Esophagus mucosa (tissue), 1 donor: ENCODE measurements around the gene C2CD4D. TPM values are rescaled to one million over a fixed set of nuclear protein-coding genes. Genes with fewer than 3 reads are reported as not detected.

Source experiments
- ATAC-seq: fragments of 200-7000 bp; cut with Tn5 transposase; one replicate; pipeline ENCODE4 v1.9.1; 2020
- total RNA-seq: library from RNA; stranded (reverse); gene quantifications from one replicate; pipeline ENCODE4 v1.2.4, GENCODE V29; 2023
- donor health status: DM: yes; HTN: yes; CAD: no.

Gene C2CD4D
- total RNA-seq, 1 donor from 2014 or later, result 0.24 TPM

DNA sequence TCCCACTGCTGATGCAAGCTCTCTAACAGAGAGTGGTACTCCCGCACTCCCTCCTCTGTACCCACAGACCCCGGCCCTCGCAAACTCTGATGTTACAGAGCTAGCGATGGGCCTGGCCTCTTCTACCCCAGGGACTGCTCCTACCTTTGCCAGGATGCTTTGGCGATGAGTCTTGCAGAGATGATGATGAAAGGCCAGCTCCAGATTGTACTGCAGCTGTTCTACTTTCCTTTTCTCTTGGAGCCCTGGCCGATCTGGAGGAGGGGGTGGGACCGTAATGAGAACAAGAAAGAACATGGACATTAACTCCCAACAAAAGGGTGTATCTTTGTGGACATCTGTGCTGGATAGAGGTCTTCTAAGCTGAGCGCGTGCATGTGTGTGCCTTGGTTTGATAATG lies 28.4 kb downstream of the C2CD4D start:
- no peak for ATAC-seq

DNA sequence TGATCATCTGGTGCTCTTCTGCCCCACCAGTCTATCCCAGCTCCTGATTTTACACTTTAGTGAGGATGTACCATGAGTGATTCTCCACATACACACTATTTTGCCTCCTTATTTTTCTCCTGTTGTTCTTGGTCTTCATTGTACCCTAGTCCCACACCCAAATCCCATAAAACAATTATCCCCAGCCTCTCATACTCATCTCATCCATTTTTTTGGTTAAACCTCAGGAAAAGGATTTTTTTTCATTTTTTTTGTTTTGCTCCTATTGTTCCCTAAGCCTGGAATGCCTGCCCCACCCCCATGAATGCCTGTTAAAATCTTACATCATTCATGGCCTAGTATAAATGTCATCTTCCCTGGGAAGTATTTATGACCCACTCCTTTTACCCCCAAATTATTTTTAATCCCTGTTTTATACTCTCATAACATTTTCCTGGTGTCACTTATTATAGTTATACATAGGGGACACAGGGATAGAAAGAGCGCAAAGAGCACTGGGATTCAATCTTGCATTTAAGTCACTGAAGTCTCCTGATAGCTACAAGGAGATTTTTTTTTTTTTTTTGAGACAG lies 29.5 kb downstream of the C2CD4D start:
- no peak for ATAC-seq

DNA sequence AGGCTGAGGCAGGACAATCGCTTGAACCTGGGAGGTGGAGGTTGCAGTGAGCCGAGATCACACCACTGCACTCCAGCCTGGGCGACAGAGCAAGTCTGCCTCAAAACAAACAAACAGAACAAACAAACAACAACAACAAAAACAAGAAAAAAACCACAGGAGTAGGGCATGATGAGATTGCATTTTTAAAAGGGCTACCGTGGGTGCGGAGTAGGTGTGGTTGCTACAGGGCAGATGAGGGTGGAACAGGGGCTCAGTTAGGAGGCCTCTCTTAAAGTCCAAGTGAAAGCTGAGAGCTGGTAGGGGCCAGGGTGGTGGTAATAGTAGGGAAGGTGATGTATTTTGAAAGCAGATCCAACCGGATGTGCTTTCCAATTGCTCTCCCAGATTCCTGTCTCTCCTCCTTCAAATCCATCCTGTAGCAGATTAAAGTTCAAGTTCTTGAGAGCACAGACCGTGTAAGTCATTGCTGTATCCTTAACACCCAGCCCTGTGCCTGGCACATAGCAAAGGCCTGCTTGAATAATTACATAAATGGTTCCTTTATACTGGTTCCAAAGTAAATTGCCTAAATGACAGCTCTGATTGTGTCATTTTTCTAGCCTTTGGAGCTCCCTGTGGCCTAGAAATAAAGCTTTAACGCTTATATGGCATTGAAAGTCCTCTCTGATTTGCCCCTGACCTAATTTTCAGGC lies 30.2 kb downstream of the C2CD4D start:
- no peak for ATAC-seq

DNA sequence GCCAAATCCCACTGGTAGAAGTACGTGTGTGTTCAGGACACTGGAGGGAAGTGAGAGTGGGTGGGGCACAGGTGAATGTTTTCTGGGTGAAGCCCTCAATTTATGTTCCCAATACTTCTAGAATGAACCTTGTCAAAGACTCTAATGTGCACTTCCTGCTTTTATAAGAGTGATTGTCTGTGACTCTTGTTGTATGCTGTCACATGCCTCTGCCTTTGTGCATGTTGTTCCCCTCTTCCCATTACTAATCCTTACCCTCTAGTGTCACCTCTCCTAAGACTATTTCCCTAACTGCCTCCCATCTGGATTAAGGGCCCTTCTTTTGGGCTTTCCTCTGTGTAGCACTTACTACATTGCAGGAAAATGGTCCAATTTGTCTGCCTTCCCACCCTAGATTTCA lies 31.9 kb downstream of the C2CD4D start:
- ATAC-seq, result no peak

DNA sequence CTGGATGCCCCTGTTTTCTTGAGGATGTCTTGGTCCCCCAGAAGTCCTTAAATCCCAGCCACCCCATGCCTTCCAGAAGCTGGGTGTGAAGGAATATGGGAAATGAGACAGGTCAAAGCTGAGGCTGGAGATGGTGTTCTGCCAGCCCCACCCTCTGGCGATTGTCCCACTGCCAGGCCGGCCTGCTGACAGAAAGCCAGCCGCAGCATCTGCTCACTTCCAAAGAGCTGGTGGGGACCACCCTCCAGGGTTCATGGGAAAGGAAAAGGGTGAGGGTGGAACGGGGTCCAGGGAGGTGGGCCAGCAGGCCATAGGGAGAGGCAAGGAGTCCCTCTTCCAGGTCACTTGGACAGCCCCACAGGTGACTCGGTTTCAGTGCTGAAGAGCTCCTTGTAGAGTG lies 32.5 kb downstream of the C2CD4D start:
- ATAC-seq, result no peak

DNA sequence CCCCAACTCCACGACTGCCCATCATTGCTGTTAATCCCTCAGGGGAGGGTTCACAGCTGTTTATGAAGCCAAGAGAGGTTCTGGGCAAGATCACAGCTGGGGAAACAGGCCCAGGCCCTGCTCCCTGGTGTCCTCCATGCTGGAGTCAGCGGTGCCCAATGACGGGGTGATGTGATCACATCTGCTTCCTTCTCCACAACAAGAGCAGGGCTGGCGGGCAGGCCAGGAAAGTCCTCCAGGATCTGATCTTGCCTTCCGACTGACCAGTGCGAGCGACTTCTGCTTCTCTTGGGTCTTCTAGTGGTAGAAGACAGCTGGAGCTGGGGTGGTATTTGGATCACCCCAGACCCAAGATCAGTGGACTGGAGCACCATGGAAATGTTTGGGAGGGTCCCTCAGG lies 33.5 kb downstream of the C2CD4D start:
- no peak for ATAC-seq

DNA sequence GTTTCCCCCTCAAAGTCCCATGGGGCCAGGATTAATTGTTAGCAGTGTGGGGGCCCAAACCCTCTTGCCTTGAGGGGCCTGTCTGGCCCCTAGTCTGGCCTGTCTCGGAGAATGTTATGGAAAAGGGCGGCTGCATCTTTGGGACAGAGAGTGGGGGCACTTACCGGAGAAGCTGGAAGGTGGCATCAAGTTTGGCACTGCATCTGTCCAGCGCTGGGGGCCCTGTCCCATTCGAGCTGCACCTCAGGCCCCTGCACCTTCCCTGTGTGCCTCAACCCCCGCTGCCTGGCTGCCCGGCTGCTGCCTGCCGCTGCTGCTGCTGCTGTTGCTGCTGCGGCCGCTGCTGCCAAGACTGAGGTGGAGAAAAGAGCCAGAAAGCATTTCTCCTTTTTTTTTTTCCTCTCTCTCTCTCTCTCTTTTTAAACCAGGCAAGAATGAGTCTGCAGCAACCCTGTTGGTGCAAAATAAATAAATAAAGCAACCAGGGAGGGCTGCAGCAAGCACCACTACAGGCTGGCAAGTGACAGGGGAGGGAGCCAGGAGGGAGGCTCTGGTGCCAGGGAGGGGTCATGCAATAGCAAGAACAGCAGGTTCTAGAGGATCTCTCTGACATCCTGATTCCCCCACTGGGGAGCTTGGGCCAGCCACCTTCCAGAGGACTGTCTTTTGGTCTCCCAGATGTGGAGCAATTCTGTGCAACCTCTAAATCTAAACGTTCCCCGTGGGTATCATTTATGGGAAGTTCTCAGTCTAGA lies 34.4 kb downstream of the C2CD4D start, which contains the start of gene LINGO4:
Gene LINGO4 (minus strand): TSS at position 354 of the 755 bp plus-strand sequence. CDS start 2,715 bp downstream, outside the sequence.
- ATAC-seq, result no peak

DNA sequence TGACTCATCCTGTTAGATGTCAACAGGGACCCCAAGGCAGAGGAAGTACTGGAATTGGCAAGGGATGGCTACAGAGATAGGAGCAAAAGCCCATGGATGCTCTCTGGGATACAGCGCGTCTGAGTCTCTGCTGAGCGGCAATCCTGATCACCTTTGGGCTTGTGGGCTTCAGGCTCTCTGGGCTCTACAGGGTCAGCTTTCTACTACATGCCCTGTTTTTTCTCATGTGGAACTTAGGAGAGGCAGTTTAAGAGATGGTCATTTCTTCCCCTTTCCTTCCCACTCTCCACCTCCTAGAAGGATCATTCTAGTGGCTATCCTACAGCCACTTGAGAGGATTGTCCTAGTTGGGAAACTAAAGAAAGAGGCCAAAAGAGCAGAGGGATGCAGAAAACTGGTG lies 35.7 kb downstream of the C2CD4D start:
- no peak for ATAC-seq

DNA sequence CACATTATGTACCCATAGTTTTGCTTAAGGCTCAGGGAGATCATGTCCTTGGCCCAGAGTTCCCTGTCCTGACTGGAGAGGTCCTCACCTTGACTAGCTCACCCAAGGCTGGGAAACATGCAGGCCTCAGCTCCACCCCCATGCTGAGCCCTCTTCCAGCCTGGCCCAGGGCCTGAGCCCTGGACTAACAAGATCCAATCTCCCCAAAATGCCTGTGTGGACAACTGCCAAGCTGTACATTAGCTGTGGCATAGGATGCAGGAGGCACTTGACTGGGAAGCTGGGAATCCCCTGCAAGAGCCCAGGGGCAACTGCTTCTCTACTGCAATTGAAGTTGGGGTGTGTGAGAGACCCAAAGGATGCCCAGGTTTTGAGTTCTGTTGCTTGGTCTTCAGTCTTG lies 36.5 kb downstream of the C2CD4D start:
- ATAC-seq, result peak; percentile 9

DNA sequence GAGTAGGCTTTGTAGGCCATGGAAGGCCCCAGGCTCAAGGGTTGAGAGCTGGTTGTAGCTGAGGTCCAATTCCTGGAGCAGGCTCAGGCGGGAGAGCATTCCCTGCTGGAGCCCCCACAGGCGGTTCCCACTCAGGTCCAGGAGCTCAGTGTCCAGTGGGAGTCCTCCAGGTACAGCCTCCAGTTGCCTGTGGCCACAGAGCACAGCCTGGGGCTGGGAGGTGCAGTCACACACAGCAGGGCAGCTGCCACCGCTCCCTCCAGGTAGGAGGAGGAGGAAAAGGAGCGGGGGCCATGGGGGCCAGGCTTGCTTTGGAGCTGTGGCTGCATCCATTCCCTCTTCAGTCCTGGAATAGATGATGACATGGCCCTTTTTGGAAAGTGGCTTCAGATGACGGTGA lies 37.2 kb downstream of the C2CD4D start:
- no peak for ATAC-seq

DNA sequence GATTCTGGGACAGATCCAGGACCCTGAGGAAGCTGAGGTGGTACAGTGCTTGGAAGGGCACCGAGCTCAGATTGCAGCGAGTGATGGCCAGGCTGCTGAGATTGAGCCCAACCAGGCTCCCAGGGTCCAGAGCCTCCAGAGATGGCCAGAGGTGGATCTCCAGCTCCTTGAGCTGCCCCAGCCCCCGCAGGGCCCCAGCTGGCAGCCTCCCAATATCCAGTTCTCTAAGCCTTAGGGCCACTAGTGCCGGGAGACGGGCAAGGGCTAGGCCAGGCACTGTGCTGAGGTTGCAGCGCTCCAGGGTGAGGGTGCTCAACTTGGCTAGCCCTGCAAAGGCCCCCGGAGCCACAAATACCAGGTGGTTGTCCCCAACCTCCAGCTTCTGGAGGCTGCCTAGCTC lies 37.8 kb downstream of the C2CD4D start:
- no peak for ATAC-seq

DNA sequence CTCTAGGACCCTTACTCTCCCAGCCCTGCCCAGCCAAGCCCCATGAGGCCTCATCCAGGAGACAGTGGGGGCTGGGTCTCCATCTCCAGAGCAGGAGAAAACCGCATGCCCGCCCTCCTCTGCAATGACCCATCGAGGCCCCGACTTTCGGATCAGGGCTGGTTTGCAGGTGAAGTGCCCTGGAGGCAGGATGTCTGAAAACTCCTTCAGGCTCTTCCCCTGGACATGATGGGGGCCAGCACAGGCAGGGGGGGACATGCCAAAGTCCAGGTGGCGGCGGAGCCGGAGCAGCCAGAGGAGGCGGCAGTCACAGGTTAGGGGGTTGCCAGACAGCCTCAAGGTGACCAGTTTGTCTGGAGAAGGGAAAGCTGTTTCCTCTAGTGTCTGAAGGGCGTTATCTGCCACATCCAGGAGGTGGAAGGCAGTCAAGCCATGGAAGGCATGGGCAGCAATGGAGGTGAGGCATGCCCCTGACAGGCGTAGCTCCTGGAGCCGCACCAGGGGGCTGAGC lies 38.3 kb downstream of the C2CD4D start:
- ATAC-seq, result no peak

DNA sequence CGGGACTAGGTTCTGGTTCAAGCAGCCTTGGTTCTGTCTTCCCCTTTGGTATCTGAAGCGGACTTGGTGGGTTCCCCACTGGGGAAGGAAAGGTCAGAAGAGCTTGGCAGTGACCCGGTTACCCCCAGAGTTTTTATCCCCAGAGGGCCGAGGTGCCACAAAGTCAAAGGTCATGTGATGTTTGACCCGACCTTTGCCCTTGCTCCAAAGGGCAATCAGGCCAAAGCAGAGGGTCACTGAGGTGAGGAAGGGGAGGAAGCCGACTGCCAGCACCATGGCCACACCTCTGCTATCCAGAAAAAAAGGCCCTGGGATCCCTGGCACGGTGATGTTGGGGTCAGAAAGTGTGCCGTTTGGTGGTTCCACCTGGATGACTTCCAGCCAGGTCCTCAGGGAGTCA lies 38.8 kb downstream of the C2CD4D start:
- ATAC-seq, result no peak

DNA sequence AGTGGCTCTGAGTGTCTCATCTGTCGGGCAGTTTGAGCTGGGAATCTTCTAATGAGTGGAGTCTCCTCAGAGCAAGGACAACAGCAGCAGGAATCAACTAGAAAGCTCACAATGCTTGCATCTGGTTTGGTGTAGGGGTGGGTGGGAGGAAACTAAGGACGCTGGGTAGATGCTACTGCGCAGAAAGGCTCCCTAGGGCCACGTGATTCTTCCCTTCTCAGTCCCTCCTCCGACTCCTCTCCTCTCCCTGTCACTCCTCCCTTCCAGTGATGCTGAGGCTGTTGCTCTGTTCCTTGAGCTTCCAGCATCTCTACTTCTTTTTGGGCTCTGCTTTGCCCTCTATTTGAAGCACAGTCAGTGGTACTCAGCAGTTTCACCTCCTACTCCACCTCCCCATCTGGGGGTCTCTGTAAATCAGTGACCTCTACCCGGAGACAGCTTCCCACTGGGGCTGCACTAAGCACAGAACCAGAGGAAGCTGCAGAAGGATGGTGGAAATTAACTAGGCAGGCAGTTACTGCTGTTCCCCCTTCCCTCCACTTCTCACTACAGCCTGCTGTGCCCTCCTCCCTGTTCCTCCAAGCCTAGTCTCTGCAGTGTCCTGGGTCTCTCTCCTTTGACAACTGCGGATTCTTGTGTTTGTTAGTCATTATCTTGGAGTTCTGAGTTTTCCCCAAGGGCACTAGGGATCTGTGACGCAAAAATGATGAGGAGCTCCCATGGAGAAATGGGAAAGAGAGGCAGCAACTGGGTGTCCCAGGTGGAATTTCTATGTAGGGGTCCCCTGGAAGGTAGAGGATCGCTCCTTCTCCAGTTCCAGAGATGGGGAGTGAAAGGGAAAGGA lies 40.2 kb downstream of the C2CD4D start:
- no peak for ATAC-seq

DNA sequence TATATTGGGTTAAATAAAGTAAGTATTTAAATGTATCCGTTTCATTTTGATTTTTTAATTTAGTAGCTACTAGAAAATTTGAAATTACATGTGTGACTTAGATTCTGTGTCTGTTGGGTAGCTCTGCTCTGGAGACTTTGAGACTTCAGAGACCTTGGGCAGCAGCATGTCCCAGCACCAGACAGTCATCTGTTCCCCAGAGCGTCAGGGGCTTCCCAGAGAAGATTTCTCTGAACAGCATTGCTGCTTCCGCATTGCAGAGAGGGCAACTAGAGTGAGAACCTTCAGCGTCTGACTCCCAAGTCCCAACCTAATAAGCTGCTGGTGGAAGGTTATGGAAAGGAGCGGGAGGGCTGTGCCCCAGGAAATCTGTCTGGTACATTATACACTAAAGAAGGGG lies 41.0 kb downstream of the C2CD4D start:
- ATAC-seq, result no peak

DNA sequence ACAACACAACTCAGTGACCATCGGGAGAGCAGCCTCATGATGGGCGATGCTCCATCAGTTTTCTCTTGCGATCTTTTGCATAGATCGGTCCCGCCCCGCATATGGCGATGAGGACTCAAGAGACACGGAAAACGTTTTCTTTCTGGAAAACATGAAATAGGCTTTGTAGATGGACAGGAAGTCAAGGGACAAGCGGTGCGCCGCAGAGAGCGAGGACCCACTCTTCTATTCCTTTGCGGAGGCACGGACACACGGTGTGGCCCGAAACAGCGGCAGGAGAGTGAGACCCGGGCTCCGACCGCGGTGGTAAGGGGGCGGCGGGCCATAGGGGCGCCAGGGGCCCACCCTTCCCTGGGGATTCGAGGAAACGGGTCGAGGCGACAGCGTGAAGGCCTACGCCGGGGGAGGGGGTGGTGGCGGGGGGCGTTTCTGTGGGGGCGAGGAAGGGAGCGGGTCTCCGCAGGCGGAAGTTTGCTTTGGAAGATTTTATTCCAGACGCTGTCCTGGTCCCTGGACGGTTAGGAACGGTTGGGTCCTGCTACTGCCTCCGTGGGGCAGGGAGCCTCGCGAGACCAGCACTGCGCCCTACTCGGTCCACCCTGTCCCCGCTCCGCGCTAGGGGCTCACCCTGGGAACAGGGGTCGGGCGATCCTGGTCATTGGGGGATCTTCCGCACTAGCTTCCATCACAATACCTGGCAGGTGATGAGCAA lies 48.5 kb downstream of the C2CD4D start:
- ATAC-seq, result no peak

DNA sequence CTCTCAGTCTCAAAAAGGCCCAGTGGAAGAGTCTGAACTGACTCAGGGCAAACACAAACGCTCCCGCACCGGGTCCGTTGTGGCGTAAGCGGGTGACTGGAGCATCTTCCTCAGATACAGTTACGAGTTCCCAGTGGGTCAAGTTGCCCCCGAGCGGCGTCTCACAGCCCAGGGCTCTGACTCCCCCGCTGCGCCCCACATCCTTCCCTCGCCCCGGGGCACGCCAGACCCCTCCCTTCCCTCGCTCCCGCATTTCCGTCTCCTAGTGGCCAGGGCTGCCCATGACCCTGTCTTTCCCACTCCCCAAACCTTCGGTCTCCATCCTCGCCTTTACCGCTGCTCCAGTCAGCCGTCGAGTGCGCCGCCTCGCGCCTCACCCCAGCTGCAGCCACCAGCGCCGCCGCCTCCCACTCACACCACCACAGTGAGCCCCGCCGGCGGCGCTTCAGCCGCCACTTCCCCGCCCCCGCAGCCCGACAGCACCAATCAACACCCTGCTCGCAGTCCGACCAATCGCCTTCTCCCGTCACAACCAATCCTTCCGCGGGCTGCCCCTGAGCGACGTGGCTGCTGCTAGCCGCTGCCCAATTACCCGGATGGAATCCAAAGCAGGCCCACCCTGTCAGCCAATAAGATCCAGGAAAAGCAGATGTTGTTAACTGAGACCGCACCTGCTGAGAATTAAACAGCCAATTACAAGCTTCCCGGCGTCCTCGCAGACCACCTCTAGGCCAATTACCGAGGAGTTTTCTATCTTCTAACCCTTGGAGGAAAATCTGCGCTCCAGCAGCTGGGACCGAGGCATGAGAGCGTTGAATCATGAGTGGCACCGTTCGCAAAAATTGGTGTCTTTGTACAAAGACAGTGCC lies 49.3 kb downstream of the C2CD4D start, which contains the start of gene TDRKH:
Gene TDRKH (minus strand): TSS at position 430 of the 869 bp plus-strand sequence. CDS start 7,478 bp downstream, outside the sequence.
- ATAC-seq, result peak; percentile 100
